Mesenchymal stem cell (in vitro differentiated cells and primary cell): Measurements from ENCODE around the gene CYP4F22.

Experiments
- DNase-seq: peaks from one replicate; pipeline ENCODE4 v3.0.0-alpha.2; 2013
- H2AFZ ChIP-seq: one replicate; pipeline ENCODE4 v1.6.1; 2013; ENCODE audit warnings: low read depth, mild to moderate bottlenecking, control low read depth, inconsistent platforms, low read length, moderate library complexity
- H2AK5ac ChIP-seq: 2 replicates; pipeline ENCODE4 v1.6.1; 2013; ENCODE audit warnings: low read length, moderate library complexity, mild to moderate bottlenecking, inconsistent platforms; ENCODE audit not compliant: severe bottlenecking
- H2BK120ac ChIP-seq: one replicate; pipeline ENCODE4 v1.6.1; 2013; ENCODE audit warnings: low read depth, mild to moderate bottlenecking, inconsistent platforms, low read length, moderate library complexity
- H2BK12ac ChIP-seq, 2 experiments: one replicate each; pipeline ENCODE4 v1.6.1; 2013; ENCODE audit warnings: inconsistent platforms in 2 of 2, low read length in 2 of 2, mild to moderate bottlenecking in 2 of 2, moderate library complexity in 2 of 2, control low read depth in 1 of 2
- H2BK15ac ChIP-seq: one replicate; pipeline ENCODE4 v1.6.1; 2013; ENCODE audit warnings: mild to moderate bottlenecking, low read depth, inconsistent platforms; ENCODE audit not compliant: poor library complexity, severe bottlenecking
- H2BK5ac ChIP-seq: 2 replicates; pipeline ENCODE4 v1.6.1; 2013; ENCODE audit warnings: low read depth, mild to moderate bottlenecking, low read length, control low read depth, inconsistent platforms; ENCODE audit not compliant: poor library complexity, severe bottlenecking
- H3K14ac ChIP-seq, 2 experiments: one replicate each; pipeline ENCODE4 v1.6.1; 2013; ENCODE audit warnings: inconsistent platforms in 2 of 2, low read length in 2 of 2, control low read depth in 1 of 2, mild to moderate bottlenecking in 1 of 2, moderate library complexity in 1 of 2
- H3K18ac ChIP-seq, 2 experiments: one replicate each; pipeline ENCODE4 v1.6.1; 2013; ENCODE audit warnings: inconsistent platforms in 2 of 2, low read length in 2 of 2, control low read depth in 1 of 2, low read depth in 1 of 2, mild to moderate bottlenecking in 1 of 2
- H3K23ac ChIP-seq, 2 experiments: one replicate each; pipeline ENCODE4 v1.6.1; 2013; ENCODE audit warnings: inconsistent platforms in 2 of 2, low read length in 2 of 2, mild to moderate bottlenecking in 2 of 2, moderate library complexity in 2 of 2, control low read depth in 1 of 2
- H3K27ac ChIP-seq: 2 replicates; pipeline ENCODE4 v1.5.1; 2013; ENCODE audit warnings: mild to moderate bottlenecking, moderate library complexity, low read length, control low read depth, inconsistent platforms; ENCODE audit not compliant: poor library complexity, severe bottlenecking
- H3K27me3 ChIP-seq, 2 experiments: 2 replicates each; pipeline versions ENCODE4 v1.6.1 to v1.7.0; 2013; ENCODE audit warnings: low read length in 2 of 2, mild to moderate bottlenecking in 2 of 2, moderate library complexity in 2 of 2, control low read depth in 1 of 2, inconsistent platforms in 1 of 2; ENCODE audit not compliant: control insufficient read depth in 1 of 2, insufficient read depth in 1 of 2
- H3K36me3 ChIP-seq, 2 experiments: 2 replicates each; pipeline versions ENCODE4 v1.6.1 to v1.7.0; 2013; ENCODE audit warnings: low read length in 2 of 2, control low read depth in 1 of 2, inconsistent platforms in 1 of 2, low read depth in 1 of 2, mild to moderate bottlenecking in 1 of 2; ENCODE audit not compliant: insufficient read depth in 2 of 2, control insufficient read depth in 1 of 2
- H3K4ac ChIP-seq, 2 experiments: one replicate each; pipeline ENCODE4 v1.6.1; 2013; ENCODE audit warnings: inconsistent platforms in 2 of 2, low read length in 2 of 2, mild to moderate bottlenecking in 2 of 2, moderate library complexity in 2 of 2, control low read depth in 1 of 2, low read depth in 1 of 2
- H3K4me1 ChIP-seq: 2 replicates; pipeline ENCODE4 v1.6.1; 2013; ENCODE audit warnings: low read depth, low read length, control low read depth; ENCODE audit not compliant: control insufficient read depth, insufficient read depth
- H3K4me2 ChIP-seq: 2 replicates; pipeline ENCODE4 v1.6.1; 2013; ENCODE audit warnings: low read length, mild to moderate bottlenecking, inconsistent platforms; ENCODE audit not compliant: poor library complexity, severe bottlenecking
- H3K4me3 ChIP-seq, 2 experiments: 2 replicates each; pipeline versions ENCODE4 v1.5.1 to v1.7.0; 2013; ENCODE audit warnings: low read length in 2 of 2, mild to moderate bottlenecking in 2 of 2, control low read depth in 1 of 2, low read depth in 1 of 2; ENCODE audit not compliant: insufficient read depth in 1 of 2
- H3K79me1 ChIP-seq: replicated peaks from 2 replicates; pipeline ENCODE4 v1.6.1; 2013; ENCODE audit warnings: mild to moderate bottlenecking, control low read depth, low read length, inconsistent platforms; ENCODE audit not compliant: poor library complexity, severe bottlenecking
- H3K9ac ChIP-seq: 2 replicates; pipeline ENCODE4 v1.7.0; 2013; ENCODE audit warnings: mild to moderate bottlenecking, low read length, moderate library complexity
- H3K9me3 ChIP-seq: 2 replicates; pipeline ENCODE4 v1.7.0; 2013; ENCODE audit warnings: mild to moderate bottlenecking, low read length; ENCODE audit not compliant: control insufficient read depth
- H4K8ac ChIP-seq: one replicate; pipeline ENCODE4 v1.6.1; 2013; ENCODE audit warnings: inconsistent platforms, mild to moderate bottlenecking, low read length, moderate library complexity
- H4K91ac ChIP-seq: one replicate; pipeline ENCODE4 v1.6.1; 2013; ENCODE audit warnings: mild to moderate bottlenecking, low read length, inconsistent platforms
- WGBS: methylation state at CpG from one replicate; pipeline ENCODE4 v1.1.7; 2013; ENCODE audit warnings: mixed read lengths; 5-methylcytosine and 5-hydroxymethylcytosine counted together

CYP4F22 gene

DNA sequence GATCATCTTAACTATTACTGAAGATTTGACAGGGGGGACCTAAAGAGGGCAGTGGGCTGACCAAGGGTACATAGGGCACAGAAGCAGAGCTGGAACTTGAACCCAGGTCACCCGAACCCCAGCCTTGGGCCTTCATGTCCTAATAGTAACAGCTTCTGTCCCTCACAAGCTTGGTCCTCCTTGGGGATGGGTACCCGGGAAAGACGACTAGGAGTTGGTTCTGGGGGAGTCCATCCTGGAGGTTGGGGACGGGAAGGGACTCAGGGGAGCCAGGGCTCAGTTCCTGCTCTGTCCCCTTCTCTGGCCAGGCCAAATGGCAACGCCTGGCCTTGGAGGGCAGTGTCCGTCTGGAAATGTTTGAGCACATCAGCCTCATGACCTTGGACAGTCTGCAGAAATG lies 67.1 kb downstream of the CYP4F22 start:
- H2BK5ac ChIP-seq, result no peak overlapping the region
- H3K79me1 ChIP-seq, result no peaks in the 10 kb centered on the region
- H3K23ac ChIP-seq, result no peak overlapping the region
- H3K9ac ChIP-seq, result no peak overlapping the region
- H2AK5ac ChIP-seq, result no peak overlapping the region
- H3K9me3 ChIP-seq, result no peaks in the 10 kb centered on the region
- H2BK12ac ChIP-seq, result no peak overlapping the region
- no peak overlapping the region for H3K27ac ChIP-seq
- H3K4ac ChIP-seq, result no peak overlapping the region
- no peaks in the 10 kb centered on the region for H3K4me1 ChIP-seq
- H3K27me3 ChIP-seq, result peaks cover 0 to 39% of the 10 kb centered on the region in 2 experiments
- no peak for DNase-seq
- no peak overlapping the region for H2BK120ac ChIP-seq
- no peak overlapping the region for H2AFZ ChIP-seq
- no peak overlapping the region for H3K4me3 ChIP-seq
- no peaks in the 10 kb centered on the region for H3K36me3 ChIP-seq
- 39% methylated on average over 6 of the region's 6 CpGs for WGBS
- no peak overlapping the region for H2BK15ac ChIP-seq
- H4K91ac ChIP-seq, result no peak overlapping the region
- H3K18ac ChIP-seq, result no peak overlapping the region
- H3K4me2 ChIP-seq, result no peak overlapping the region
- H3K14ac ChIP-seq, result no peak overlapping the region
- no peak overlapping the region for H4K8ac ChIP-seq

DNA sequence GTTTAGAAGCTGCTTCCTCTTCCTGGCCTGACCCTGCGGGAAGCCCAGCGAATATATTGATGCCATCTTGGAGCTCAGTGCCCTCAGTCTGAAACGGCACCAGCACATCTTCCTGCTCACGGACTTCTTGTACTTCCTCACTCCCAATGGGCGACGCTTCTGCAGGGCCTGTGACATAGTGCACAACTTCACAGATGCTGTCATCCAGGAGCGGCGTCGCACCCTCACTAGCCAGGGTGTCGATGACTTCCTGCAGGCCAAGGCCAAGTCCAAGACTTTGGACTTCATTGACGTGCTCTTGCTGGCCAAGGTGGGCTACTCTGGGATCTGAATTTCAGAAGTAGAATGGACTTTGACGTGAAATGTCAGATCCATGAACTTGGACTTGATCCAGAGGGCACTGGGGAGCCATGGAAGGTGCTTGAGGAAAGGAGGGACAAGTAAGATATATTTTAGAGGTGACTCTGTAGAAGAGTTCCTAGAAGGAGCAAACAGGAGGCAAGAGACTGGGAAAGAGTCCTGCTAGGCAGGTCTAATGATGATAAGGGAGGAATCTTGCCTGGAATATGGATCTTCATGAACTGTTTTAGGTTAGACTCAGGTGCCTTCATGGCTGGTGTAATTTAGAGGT lies 68.3 kb downstream of the CYP4F22 start:
- no peak overlapping the region for H2BK15ac ChIP-seq
- no peak overlapping the region for H4K91ac ChIP-seq
- H4K8ac ChIP-seq, result no peak overlapping the region
- no peak overlapping the region for H3K4me2 ChIP-seq
- H2BK5ac ChIP-seq, result no peak overlapping the region
- H3K9ac ChIP-seq, result no peak overlapping the region
- no peaks in the 10 kb centered on the region for H3K36me3 ChIP-seq
- DNase-seq, result no peak
- H3K4ac ChIP-seq, result no peak overlapping the region
- H2AFZ ChIP-seq, result no peak overlapping the region
- H3K27me3 ChIP-seq, result peaks cover 0 to 44% of the 10 kb centered on the region in 2 experiments
- H3K79me1 ChIP-seq, result no peaks in the 10 kb centered on the region
- H3K27ac ChIP-seq, result no peak overlapping the region
- H3K4me1 ChIP-seq, result no peaks in the 10 kb centered on the region
- H2BK120ac ChIP-seq, result no peak overlapping the region
- no peak overlapping the region for H3K14ac ChIP-seq
- no peak overlapping the region for H2BK12ac ChIP-seq
- no peak overlapping the region for H2AK5ac ChIP-seq
- H3K4me3 ChIP-seq, result no peak overlapping the region
- H3K18ac ChIP-seq, result no peak overlapping the region
- H3K23ac ChIP-seq, result no peak overlapping the region
- H3K9me3 ChIP-seq, result no peaks in the 10 kb centered on the region
- 78% methylated on average over 12 of the region's 12 CpGs for WGBS

DNA sequence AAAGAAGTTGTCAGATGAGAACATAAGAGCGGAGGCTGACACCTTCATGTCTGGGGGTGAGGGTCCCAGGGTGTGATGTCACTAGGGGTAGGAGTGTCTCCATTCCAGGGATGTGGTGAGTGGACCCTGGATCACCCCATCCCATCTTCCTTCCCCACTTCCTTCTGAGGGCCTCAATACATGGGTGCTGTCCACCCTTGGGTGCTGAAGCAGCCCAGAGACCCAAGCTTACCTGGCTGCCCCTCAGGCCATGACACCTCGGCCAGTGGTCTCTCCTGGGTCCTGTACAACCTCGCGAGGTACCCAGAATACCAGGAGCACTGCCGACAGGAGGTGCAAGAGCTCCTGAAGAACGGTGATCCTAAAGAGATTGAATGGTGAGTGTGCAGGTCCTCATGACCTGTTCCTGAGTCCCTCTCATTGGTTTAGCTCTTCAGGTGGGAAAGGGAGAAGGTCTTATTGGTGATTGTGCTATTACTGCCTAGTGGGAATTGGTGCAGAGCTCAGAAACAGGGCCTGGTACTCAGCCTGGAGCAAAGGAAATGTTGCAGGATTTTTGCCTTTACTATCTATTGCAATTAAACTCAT lies 69.0 kb downstream of the CYP4F22 start:
- no peak overlapping the region for H3K4me2 ChIP-seq
- H3K27ac ChIP-seq, result no peak overlapping the region
- peaks cover 0 to 42% of the 10 kb centered on the region in 2 experiments for H3K27me3 ChIP-seq
- H3K9me3 ChIP-seq, result no peaks in the 10 kb centered on the region
- no peaks in the 10 kb centered on the region for H3K79me1 ChIP-seq
- H2BK5ac ChIP-seq, result no peak overlapping the region
- H3K4ac ChIP-seq, result no peak overlapping the region
- H3K9ac ChIP-seq, result no peak overlapping the region
- no peaks in the 10 kb centered on the region for H3K4me1 ChIP-seq
- no peak overlapping the region for H2AFZ ChIP-seq
- no peak for DNase-seq
- H4K8ac ChIP-seq, result no peak overlapping the region
- H3K23ac ChIP-seq, result no peak overlapping the region
- WGBS, result 63% methylated on average over 5 of the region's 6 CpGs
- no peak overlapping the region for H4K91ac ChIP-seq
- no peak overlapping the region for H3K14ac ChIP-seq
- no peaks in the 10 kb centered on the region for H3K36me3 ChIP-seq
- no peak overlapping the region for H2BK15ac ChIP-seq
- H2BK12ac ChIP-seq, result no peak overlapping the region
- H2AK5ac ChIP-seq, result no peak overlapping the region
- H2BK120ac ChIP-seq, result no peak overlapping the region
- H3K4me3 ChIP-seq, result no peak overlapping the region
- no peak overlapping the region for H3K18ac ChIP-seq

DNA sequence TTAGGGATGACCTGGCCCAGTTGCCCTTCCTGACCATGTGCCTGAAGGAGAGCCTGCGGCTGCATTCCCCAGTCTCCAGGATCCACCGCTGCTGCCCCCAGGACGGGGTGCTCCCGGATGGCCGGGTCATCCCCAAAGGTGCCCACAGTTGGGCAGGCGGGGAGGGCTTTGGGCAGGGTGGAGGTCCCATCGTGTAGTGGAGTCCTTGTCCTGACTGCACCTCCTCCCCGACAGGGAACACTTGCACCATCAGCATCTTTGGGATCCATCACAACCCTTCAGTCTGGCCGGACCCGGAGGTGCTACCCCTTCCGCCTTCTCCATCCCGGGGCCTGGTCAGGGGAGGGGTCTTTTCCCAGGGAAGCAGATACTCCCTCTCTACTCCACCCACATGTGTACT lies 75.0 kb downstream of the CYP4F22 start:
- Histone ChIP-seq H2AK5ac (no peak overlapping the region), H3K4me1 (no peaks in the 10 kb centered on the region), H3K14ac (no peak overlapping the region), H3K9me3 (no peaks in the 10 kb centered on the region), H2BK12ac (no peak overlapping the region), H3K4me3 (no peak overlapping the region), H3K27me3 (peaks cover 0 to 43% of the 10 kb centered on the region in 2 experiments), H3K4ac (no peak overlapping the region), H3K27ac (no peak overlapping the region), H3K18ac (no peak overlapping the region), H3K79me1 (no peaks in the 10 kb centered on the region), H4K8ac (no peak overlapping the region), H4K91ac (no peak overlapping the region), H2BK15ac (no peak overlapping the region), H2BK120ac (no peak overlapping the region), H3K9ac (no peak overlapping the region), H3K36me3 (no peaks in the 10 kb centered on the region), H3K23ac (no peak overlapping the region), H2AFZ (no peak overlapping the region), H3K4me2 (no peak overlapping the region), H2BK5ac (no peak overlapping the region)
- DNase-seq, result no peak
- WGBS, result 85% methylated on average over 11 of the region's 12 CpGs
